HepG2 (cell line): ENCODE results near the gene MARS1. TPM values are rescaled to one million over a fixed set of nuclear protein-coding genes. Genes with fewer than 3 reads are reported as not detected.

ENCODE experiments used
- PAXIP1 ChIP-seq: sonication (generic); formaldehyde crosslinking; conservative IDR thresholded peaks from 2 replicates; pipeline ENCODE4 v1.4.0; 2020; ENCODE audit warnings: mild to moderate bottlenecking, missing genetic modification reagents, moderate library complexity
- PBX3 ChIP-seq: sonication (generic); formaldehyde crosslinking; IDR thresholded peaks from 2 replicates; pipeline ENCODE4 v1.8.1; 2023; ENCODE audit warnings: missing genetic modification reagents, inconsistent platforms, borderline replicate concordance
- PRDM10 ChIP-seq: sonication (generic); formaldehyde crosslinking; IDR thresholded peaks from 2 replicates; pipeline ENCODE4 v1.4.0; 2020; ENCODE audit warnings: low read depth, missing genetic modification reagents
- ZBED4 ChIP-seq: sonication (generic); formaldehyde crosslinking; IDR thresholded peaks from 2 replicates; pipeline ENCODE4 v1.4.0; 2020; ENCODE audit warnings: missing genetic modification reagents, borderline replicate concordance
- ZNF362 ChIP-seq: sonication (generic); formaldehyde crosslinking; IDR thresholded peaks from 2 replicates; pipeline ENCODE4 v1.4.0; 2020; ENCODE audit warnings: missing genetic modification reagents, mild to moderate bottlenecking, borderline replicate concordance
- ZNF512 ChIP-seq: sonication (generic); formaldehyde crosslinking; IDR thresholded peaks from 2 replicates; pipeline ENCODE4 v1.4.0; 2020; ENCODE audit warnings: mild to moderate bottlenecking, missing genetic modification reagents
- ZNF563 ChIP-seq: sonication (generic); formaldehyde crosslinking; IDR thresholded peaks from 2 replicates; pipeline ENCODE4 v1.8.0; 2022; ENCODE audit warnings: mild to moderate bottlenecking, moderate library complexity, missing genetic modification reagents
- ZNF704 ChIP-seq: sonication (generic); formaldehyde crosslinking; IDR thresholded peaks from 2 replicates; pipeline ENCODE4 v1.8.1; 2023; ENCODE audit warnings: mild to moderate bottlenecking, inconsistent platforms, moderate library complexity, missing genetic modification reagents, borderline replicate concordance
- polyA plus RNA-seq, 8 experiments: library from polyadenylated mRNA; depleted of rRNA in 3 of 8; stranded (reverse) in 7 of 8; unstranded in 1 of 8; fragments of >200 nt; fragmentation: Illumina TruSeq in 4 of 8; extraction: Trizol in 4 of 8; gene quantifications; 2 replicates each; pipeline versions ENCODE4 v1.2.1 to v1.2.3, GENCODE V29; 2011 to 2016; ENCODE audit warnings: low read depth in 4 of 8, missing spikeins in 1 of 8, mixed read lengths in 1 of 8; ENCODE audit not compliant: insufficient read depth in 1 of 8
- total RNA-seq, 5 experiments: library from RNA; depleted of rRNA; stranded (reverse); fragments of >200 nt; fragmentation: Illumina TruSeq; extraction: Trizol; gene quantifications; 2 replicates each; pipeline ENCODE4 v1.2.3, GENCODE V29; 2016; ENCODE audit warnings: low read depth in 1 of 5

The MARS1 gene
- total and polyA plus RNA-seq, 2 of the 13 experiments (the other 11 are each of a cell fraction or from before 2014, with no cell fraction given) = 115 to 181 TPM

- no peak for TF ChIP-seq ZBED4 (CRISPR knock-in tag)
- TF ChIP-seq PAXIP1 = no peak
- no peak for TF ChIP-seq ZNF512
- no peak for TF ChIP-seq ZNF704 (CRISPR knock-in tag)
- TF ChIP-seq PRDM10 (CRISPR knock-in tag) = no peak
- no peak for TF ChIP-seq ZNF563 (CRISPR knock-in tag)
- no peak for TF ChIP-seq ZNF362 (CRISPR knock-in tag)
- TF ChIP-seq PBX3 = no peak
These were observed 58.1 kb downstream of the MARS1 start (continued) for GRCh38 chr12:57545809-57546437.
